HEK293 (cell line): ENCODE results near the gene WDTC1.

ENCODE experiments used
- CTCF ChIA-PET: fragments of 350-600 bp; formaldehyde crosslinking; extraction: SDS; loops from one replicate; lab custom pipeline; 2021; ENCODE audit warnings: antibody characterized with exemption; lab: Yijun Ruan, JAX
- POLR2A ChIA-PET: fragments of 300-600 bp; formaldehyde crosslinking; extraction: SDS; loops from one replicate; lab custom pipeline; 2020; ENCODE audit warnings: antibody characterized with exemption, inconsistent platforms; lab: Yijun Ruan, JAX
- H3K27ac ChIP-seq: fragments of 200-500 bp; sonication (Bioruptor generic); 2 replicates; pipeline ENCODE4 v1.5.1; 2014; ENCODE audit warnings: low read depth, low read length, control low read depth, inconsistent platforms; ENCODE audit errors: extremely low read depth
- H3K36me3 ChIP-seq, 2 experiments: fragments of 200-500 bp in 1 of 2; sonication (Bioruptor generic) in 1 of 2; 1 replicate in 1 of 2; 2 replicates in 1 of 2; pipeline ENCODE4 v1.5.1; 2014 to 2017; ENCODE audit warnings: inconsistent platforms in 2 of 2, low read length in 2 of 2; ENCODE audit not compliant: control insufficient read depth in 2 of 2, insufficient read depth in 1 of 2
- H3K4me1 ChIP-seq: fragments of 200-500 bp; sonication (Bioruptor generic); 2 replicates; pipeline ENCODE4 v1.5.1; 2014; ENCODE audit warnings: mild to moderate bottlenecking, low read length, inconsistent platforms; ENCODE audit not compliant: control insufficient read depth, insufficient read depth
- H3K4me3 ChIP-seq: 2 replicates; pipeline ENCODE4 v1.5.1; 2011; ENCODE audit warnings: low read depth, mild to moderate bottlenecking, control low read depth, low read length, moderate library complexity
- H3K9me3 ChIP-seq: fragments of 200-500 bp; sonication (Bioruptor generic); 2 replicates; pipeline ENCODE4 v1.5.1; 2014; ENCODE audit warnings: low read depth, low read length, inconsistent platforms; ENCODE audit not compliant: control insufficient read depth, insufficient read depth
- BCL6B ChIP-seq: fragments of 450-650 bp; formaldehyde crosslinking; IDR thresholded peaks from 2 replicates; pipeline ENCODE4 v1.5.1; 2017; ENCODE audit warnings: missing biosample characterization, missing genetic modification characterization
- HOXD13 ChIP-seq: sonication (generic); formaldehyde crosslinking; IDR thresholded peaks from 2 replicates; pipeline ENCODE4 v1.8.0; 2022; ENCODE audit warnings: missing genetic modification reagents, borderline replicate concordance
- PRDM4 ChIP-seq: fragments of 450-650 bp; formaldehyde crosslinking; IDR thresholded peaks from 2 replicates; pipeline ENCODE4 v1.5.1; 2017; ENCODE audit warnings: missing biosample characterization, missing genetic modification characterization
- SALL2 ChIP-seq: fragments of 450-650 bp; formaldehyde crosslinking; IDR thresholded peaks from 2 replicates; pipeline ENCODE4 v1.5.0; 2017; ENCODE audit warnings: missing biosample characterization, mild to moderate bottlenecking, missing genetic modification characterization, borderline replicate concordance
- SCRT1 ChIP-seq: fragments of 450-650 bp; formaldehyde crosslinking; IDR thresholded peaks from 2 replicates; pipeline ENCODE4 v1.5.1; 2016; ENCODE audit warnings: missing biosample characterization, missing genetic modification characterization, borderline replicate concordance
- TCF7L2 ChIP-seq: IDR thresholded peaks from 2 replicates; pipeline ENCODE4 v1.6.1; 2011; ENCODE audit warnings: low read depth, mild to moderate bottlenecking, inconsistent platforms, low read length, moderate library complexity, borderline replicate concordance
- TRIM28 ChIP-seq: IDR thresholded peaks from 2 replicates; pipeline ENCODE4 v1.6.1; 2011; ENCODE audit warnings: low read length, control low read depth, borderline replicate concordance
- ZNF10 ChIP-seq: fragments of 450-650 bp; formaldehyde crosslinking; IDR thresholded peaks from 2 replicates; pipeline ENCODE4 v1.5.1; 2017; ENCODE audit warnings: missing biosample characterization, missing genetic modification characterization
- ZNF114 ChIP-seq: fragments of 450-650 bp; formaldehyde crosslinking; IDR thresholded peaks from 2 replicates; pipeline ENCODE4 v1.5.0; 2017; ENCODE audit warnings: missing biosample characterization, missing genetic modification characterization
- ZNF121 ChIP-seq: fragments of 450-650 bp; formaldehyde crosslinking; IDR thresholded peaks from 2 replicates; pipeline ENCODE4 v1.5.1; 2016; ENCODE audit warnings: missing biosample characterization, missing genetic modification characterization
- ZNF140 ChIP-seq: fragments of 450-650 bp; formaldehyde crosslinking; IDR thresholded peaks from 2 replicates; pipeline ENCODE4 v1.5.1; 2016; ENCODE audit warnings: missing biosample characterization, missing genetic modification characterization
- ZNF274 ChIP-seq, 2 experiments: fragments of 200-500 bp in 1 of 2; fragments of 450-650 bp in 1 of 2; sonication (Bioruptor generic) in 1 of 2; formaldehyde crosslinking in 1 of 2; IDR thresholded peaks; 2 replicates each; pipeline versions ENCODE4 v1.5.1 to v1.6.1; 2014 to 2016; ENCODE audit warnings: borderline replicate concordance in 1 of 2, inconsistent platforms in 1 of 2, low read length in 1 of 2, missing biosample characterization in 1 of 2, missing genetic modification characterization in 1 of 2
- ZNF324 ChIP-seq: fragments of 450-650 bp; formaldehyde crosslinking; IDR thresholded peaks from 2 replicates; pipeline ENCODE4 v1.5.1; 2016; ENCODE audit warnings: missing biosample characterization, missing genetic modification characterization
- ZNF560 ChIP-seq: fragments of 450-650 bp; formaldehyde crosslinking; IDR thresholded peaks from 2 replicates; pipeline ENCODE4 v1.5.1; 2017; ENCODE audit warnings: missing biosample characterization, missing genetic modification characterization, borderline replicate concordance
- ZNF624 ChIP-seq: fragments of 450-650 bp; formaldehyde crosslinking; IDR thresholded peaks from 2 replicates; pipeline ENCODE4 v1.5.1; 2017; ENCODE audit warnings: missing biosample characterization, missing genetic modification characterization
- ZNF692 ChIP-seq: fragments of 450-650 bp; formaldehyde crosslinking; IDR thresholded peaks from 2 replicates; pipeline ENCODE4 v1.5.1; 2016; ENCODE audit warnings: missing biosample characterization, missing genetic modification characterization
- ZNF776 ChIP-seq: fragments of 450-650 bp; formaldehyde crosslinking; IDR thresholded peaks from 2 replicates; pipeline ENCODE4 v1.5.0; 2017; ENCODE audit warnings: missing biosample characterization, missing genetic modification characterization, borderline replicate concordance
- ZNF791 ChIP-seq: fragments of 450-650 bp; formaldehyde crosslinking; IDR thresholded peaks from 2 replicates; pipeline ENCODE4 v1.5.1; 2016; ENCODE audit warnings: missing biosample characterization, missing genetic modification characterization

WDTC1 gene

GRCh38 chr1:27253596-27253995, 19.2 kb downstream of the WDTC1 start:
- POLR2A ChIA-PET = no interaction called here
- CTCF ChIA-PET = interaction anchor here (0.6 to 0.9 kb wide), 3 partner anchors 31 to 207 kb away, joined by 3 read pairs; no protein-coding TSS in a partner anchor
- no peak for TF ChIP-seq PRDM4 (tag by site-specific recombination)
- TF ChIP-seq ZNF274 (IDR thresholded peaks at IDR 0.05; ENCODE audit: low read length) = no peak
- no peak for TF ChIP-seq ZNF274 (tag by site-specific recombination; IDR thresholded peaks at IDR 0.05; ENCODE audit: borderline replicate concordance)
- TF ChIP-seq SCRT1 (tag by site-specific recombination) = no peak
- no peak for TF ChIP-seq ZNF560
- no peak for TF ChIP-seq TCF7L2
- TF ChIP-seq ZNF114 (tag by site-specific recombination) = no peak
- TF ChIP-seq SALL2 (tag by site-specific recombination) = no peak
- TF ChIP-seq TRIM28 = no peak
- TF ChIP-seq ZNF324 (tag by site-specific recombination) = no peak
- no peak for TF ChIP-seq ZNF692 (tag by site-specific recombination)
- no peak for TF ChIP-seq ZNF776 (tag by site-specific recombination)
- no peak for TF ChIP-seq ZNF10 (tag by site-specific recombination)
- no peak for TF ChIP-seq ZNF624 (tag by site-specific recombination)
- TF ChIP-seq HOXD13 (CRISPR knock-in tag) = no peak
- no peak for TF ChIP-seq BCL6B (tag by site-specific recombination)
- TF ChIP-seq ZNF140 (tag by site-specific recombination) = no peak
- no peak for TF ChIP-seq ZNF791 (tag by site-specific recombination)
- Histone ChIP-seq H3K4me1 (no peaks in the 10 kb centered on the region), H3K27ac (no peak overlapping the region), H3K9me3 (no peaks in the 10 kb centered on the region), H3K4me3 (no peak overlapping the region), H3K36me3 (no peaks in the 10 kb centered on the region; a peak in 1 of 3 replicates)

- H3K4me3 ChIP-seq = no peak overlapping the region
- POLR2A ChIA-PET = no interaction called here
Observed at GRCh38 chr1:27255136-27255535, 20.7 kb downstream of the WDTC1 start.

More at GRCh38 chr1:27255136-27255535, 20.7 kb downstream of the WDTC1 start:
- Histone ChIP-seq H3K27ac (no peak overlapping the region), H3K36me3 (no peaks in the 10 kb centered on the region), H3K4me1 (no peaks in the 10 kb centered on the region)
- CTCF ChIA-PET = interaction anchor here (0.5 to 1.3 kb wide), 4 partner anchors 9 to 44 kb away, joined by 3 to 5 read pairs (median 3); no protein-coding TSS in a partner anchor
- TF ChIP-seq ZNF121 = no peak
- TF ChIP-seq, all 188 proteins: peak for 0
- H3K9me3 ChIP-seq = no peaks in the 10 kb centered on the region
